Measurements from ENCODE around the gene FUT9.

Gene FUT9

DNA sequence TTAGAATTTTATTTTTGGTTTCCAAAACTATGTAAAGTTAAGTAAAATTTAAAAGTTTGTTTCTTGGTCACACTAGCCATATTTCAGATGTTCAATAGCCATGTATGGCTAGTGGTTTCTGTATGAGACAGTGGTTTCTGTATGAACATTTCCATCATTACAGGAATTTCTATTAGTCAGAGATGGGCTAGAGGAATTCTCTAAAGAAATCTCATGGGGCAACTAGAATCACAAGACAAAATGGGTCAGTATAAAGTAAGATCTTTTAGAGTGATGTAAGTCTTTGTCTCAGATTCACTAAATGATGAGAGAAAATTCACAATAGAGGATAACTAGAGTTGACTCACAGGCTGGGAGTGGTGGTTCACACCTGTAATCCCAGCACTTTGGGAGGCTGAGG, 149.0 kb downstream of the FUT9 start:
- no peak for DNase-seq (ENCODE audit: low spot score)
- Histone ChIP-seq H3K27ac (replicated peaks; ENCODE audit: low read length) (no peak overlapping the region), H3K18ac (ENCODE audit: low read length) (no peak overlapping the region), H2AFZ (ENCODE audit: low read length) (no peak overlapping the region), H3K9me3 (replicated peaks in 1 of 2; ENCODE audit: control insufficient read depth in 2 of 2, insufficient read depth in 1 of 2, low read depth in 1 of 2, low read length in 2 of 2) (no peaks in the 10 kb centered on the region), H3K27me3 (ENCODE audit: control insufficient read depth in 3 of 3, insufficient read depth in 3 of 3, low read depth in 1 of 3, low read length in 3 of 3) (no peaks in the 10 kb centered on the region), H3K4ac (ENCODE audit: low read length) (no peak overlapping the region), H3K36me3 (replicated peaks in 1 of 2; ENCODE audit: control insufficient read depth in 2 of 2, insufficient read depth in 2 of 2, low read length in 2 of 2) (no peaks in the 10 kb centered on the region), H2BK12ac (ENCODE audit: low read length) (no peak overlapping the region), H4K8ac (ENCODE audit: low read depth, low read length) (no peak overlapping the region), H2BK120ac (ENCODE audit: low read depth, low read length) (no peak overlapping the region), H3K9ac (ENCODE audit: low read depth, low read length, poor library complexity) (no peak overlapping the region), H4K91ac (ENCODE audit: low read depth, low read length, poor library complexity) (no peak overlapping the region), H2BK5ac (ENCODE audit: low read length) (no peak overlapping the region), H3K4me3 (ENCODE audit: low read length in 2 of 2) (no peak overlapping the region), H3K4me1 (ENCODE audit: control insufficient read depth in 2 of 2, insufficient read depth in 1 of 2, low read depth in 1 of 2, low read length in 2 of 2) (no peaks in the 10 kb centered on the region), H3K14ac (ENCODE audit: low read length) (no peak overlapping the region), H3K4me2 (ENCODE audit: insufficient read depth, low read length, poor library complexity, severe bottlenecking) (no peak overlapping the region), H2BK15ac (ENCODE audit: low read length) (no peak overlapping the region), H2AK5ac (ENCODE audit: low read depth, low read length) (no peak overlapping the region), H3K79me1 (ENCODE audit: low read depth, low read length) (no peaks in the 10 kb centered on the region), H3K23ac (ENCODE audit: low read depth, low read length, poor library complexity) (no peak overlapping the region)

DNA sequence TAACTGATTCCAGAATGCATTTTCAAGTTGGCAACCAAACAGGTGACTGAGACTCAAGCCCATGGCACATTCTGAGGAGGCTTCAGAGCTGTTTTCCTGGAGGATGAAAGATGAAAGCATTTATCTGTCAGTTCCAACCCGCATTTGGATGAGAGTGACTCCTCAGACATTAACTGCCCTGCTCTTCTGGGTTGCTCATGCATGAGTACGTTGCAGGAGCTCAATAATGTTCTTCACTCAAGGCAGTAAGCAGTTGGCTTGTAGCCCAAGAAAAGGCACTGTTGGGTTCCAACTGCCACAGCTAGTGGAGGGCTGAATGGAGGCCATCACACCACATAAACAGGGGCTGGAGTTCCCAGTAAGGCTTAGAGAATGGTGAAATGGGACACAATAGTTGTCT, 155.3 kb downstream of the FUT9 start:
- H3K4me1 ChIP-seq (ENCODE audit: control insufficient read depth in 2 of 2, insufficient read depth in 1 of 2, low read depth in 1 of 2, low read length in 2 of 2), result no peaks in the 10 kb centered on the region
- no peak overlapping the region for H2AFZ ChIP-seq (ENCODE audit: low read length)
- no peak for DNase-seq (ENCODE audit: low spot score)
- H3K4me2 ChIP-seq (ENCODE audit: insufficient read depth, low read length, poor library complexity, severe bottlenecking), result no peak overlapping the region
- no peak overlapping the region for H4K8ac ChIP-seq (ENCODE audit: low read depth, low read length)
- H3K36me3 ChIP-seq (replicated peaks in 1 of 2; ENCODE audit: control insufficient read depth in 2 of 2, insufficient read depth in 2 of 2, low read length in 2 of 2), result no peaks in the 10 kb centered on the region
- no peak overlapping the region for H3K9ac ChIP-seq (ENCODE audit: low read depth, low read length, poor library complexity)
- H3K27ac ChIP-seq (replicated peaks; ENCODE audit: low read length), result no peak overlapping the region
- no peak overlapping the region for H3K4ac ChIP-seq (ENCODE audit: low read length)
- H2BK120ac ChIP-seq (ENCODE audit: low read depth, low read length), result no peak overlapping the region
- WGBS, 2 donors (ENCODE audit: extremely low coverage in 2 of 2, insufficient read length in 2 of 2, insufficient replicate concordance in 1 of 2), result no CpG with 5 or more reads among the region's 2 CpGs
- no peak overlapping the region for H2BK12ac ChIP-seq (ENCODE audit: low read length)
- no peak overlapping the region for H3K14ac ChIP-seq (ENCODE audit: low read length)
- no peaks in the 10 kb centered on the region for H3K79me1 ChIP-seq (ENCODE audit: low read depth, low read length)
- H2AK5ac ChIP-seq (ENCODE audit: low read depth, low read length), result no peak overlapping the region
- no peak overlapping the region for H4K91ac ChIP-seq (ENCODE audit: low read depth, low read length, poor library complexity)
- no peak overlapping the region for H3K23ac ChIP-seq (ENCODE audit: low read depth, low read length, poor library complexity)
- no peak overlapping the region for H2BK5ac ChIP-seq (ENCODE audit: low read length)
- H3K18ac ChIP-seq (ENCODE audit: low read length), result no peak overlapping the region
- no peak overlapping the region for H2BK15ac ChIP-seq (ENCODE audit: low read length)
- no peaks in the 10 kb centered on the region for H3K27me3 ChIP-seq (ENCODE audit: control insufficient read depth in 3 of 3, insufficient read depth in 3 of 3, low read depth in 1 of 3, low read length in 3 of 3)
- no peak overlapping the region for H3K4me3 ChIP-seq (ENCODE audit: low read length in 2 of 2)
- H3K9me3 ChIP-seq (replicated peaks in 1 of 2; ENCODE audit: control insufficient read depth in 2 of 2, insufficient read depth in 1 of 2, low read depth in 1 of 2, low read length in 2 of 2), result no peaks in the 10 kb centered on the region

DNA sequence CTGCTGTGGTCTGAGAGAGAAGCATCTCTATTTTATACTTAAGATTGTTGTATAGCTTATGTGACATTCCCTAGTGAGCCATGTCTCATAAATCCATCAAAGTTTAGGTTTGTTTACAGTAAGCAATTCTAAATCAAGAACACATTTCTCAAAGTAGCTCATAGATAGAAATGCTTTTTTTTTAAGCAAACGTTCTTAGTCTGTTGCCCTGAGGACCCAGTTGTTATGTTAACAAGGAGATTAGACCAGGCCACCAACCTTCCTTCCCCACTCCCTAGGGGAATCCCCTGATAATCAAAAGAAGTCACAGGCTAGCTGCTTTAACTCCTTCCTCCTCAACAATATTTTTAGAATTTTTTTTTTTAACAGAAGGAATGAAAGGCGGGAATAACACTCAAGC, 169.0 kb downstream of the FUT9 start:
- no peak overlapping the region for H2BK5ac ChIP-seq (ENCODE audit: low read length)
- no peak overlapping the region for H3K4me3 ChIP-seq (ENCODE audit: low read length in 2 of 2)
- no peak overlapping the region for H3K18ac ChIP-seq (ENCODE audit: low read length)
- H2BK15ac ChIP-seq (ENCODE audit: low read length), result no peak overlapping the region
- H3K9me3 ChIP-seq (replicated peaks in 1 of 2; ENCODE audit: control insufficient read depth in 2 of 2, insufficient read depth in 1 of 2, low read depth in 1 of 2, low read length in 2 of 2), result no peaks in the 10 kb centered on the region
- no peak overlapping the region for H3K9ac ChIP-seq (ENCODE audit: low read depth, low read length, poor library complexity)
- H4K91ac ChIP-seq (ENCODE audit: low read depth, low read length, poor library complexity), result no peak overlapping the region
- H3K23ac ChIP-seq (ENCODE audit: low read depth, low read length, poor library complexity), result no peak overlapping the region
- no peak overlapping the region for H2BK12ac ChIP-seq (ENCODE audit: low read length)
- H3K4me1 ChIP-seq (ENCODE audit: control insufficient read depth in 2 of 2, insufficient read depth in 1 of 2, low read depth in 1 of 2, low read length in 2 of 2), result no peaks in the 10 kb centered on the region
- H3K36me3 ChIP-seq (replicated peaks in 1 of 2; ENCODE audit: control insufficient read depth in 2 of 2, insufficient read depth in 2 of 2, low read length in 2 of 2), result no peaks in the 10 kb centered on the region
- WGBS, 2 donors (ENCODE audit: extremely low coverage in 2 of 2, insufficient read length in 2 of 2, insufficient replicate concordance in 1 of 2), result no CpG with 5 or more reads among the region's 2 CpGs
- no peak overlapping the region for H3K4me2 ChIP-seq (ENCODE audit: insufficient read depth, low read length, poor library complexity, severe bottlenecking)
- no peak for DNase-seq (ENCODE audit: low spot score)
- no peak overlapping the region for H3K14ac ChIP-seq (ENCODE audit: low read length)
- no peak overlapping the region for H3K4ac ChIP-seq (ENCODE audit: low read length)
- H3K27ac ChIP-seq (replicated peaks; ENCODE audit: low read length), result no peak overlapping the region
- no peak overlapping the region for H2AK5ac ChIP-seq (ENCODE audit: low read depth, low read length)
- H3K79me1 ChIP-seq (ENCODE audit: low read depth, low read length), result no peaks in the 10 kb centered on the region
- H4K8ac ChIP-seq (ENCODE audit: low read depth, low read length), result no peak overlapping the region
- H2AFZ ChIP-seq (ENCODE audit: low read length), result no peak overlapping the region
- H3K27me3 ChIP-seq (ENCODE audit: control insufficient read depth in 3 of 3, insufficient read depth in 3 of 3, low read depth in 1 of 3, low read length in 3 of 3), result no peaks in the 10 kb centered on the region
- no peak overlapping the region for H2BK120ac ChIP-seq (ENCODE audit: low read depth, low read length)

DNA sequence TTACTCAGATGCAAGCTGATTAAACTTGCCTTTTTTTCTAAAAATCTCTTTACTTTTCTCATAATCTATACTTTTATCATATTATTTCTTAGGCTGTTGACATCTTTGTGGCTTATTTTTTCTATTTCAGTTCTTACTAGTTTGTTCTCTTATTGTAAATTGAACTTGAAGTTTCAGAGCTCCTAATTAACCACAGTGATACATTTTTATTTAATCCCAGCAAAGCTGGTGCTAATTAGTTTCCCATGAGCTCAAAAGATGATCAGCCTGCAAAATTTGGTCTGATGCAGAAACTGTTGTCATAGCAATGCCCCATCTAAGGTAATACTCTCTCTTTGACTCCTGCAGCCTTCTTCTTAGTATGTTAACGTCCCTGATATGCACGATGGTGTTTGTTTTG, 170.3 kb downstream of the FUT9 start:
- H2BK120ac ChIP-seq (ENCODE audit: low read depth, low read length), result no peak overlapping the region
- H2BK15ac ChIP-seq (ENCODE audit: low read length), result no peak overlapping the region
- no peak overlapping the region for H2AK5ac ChIP-seq (ENCODE audit: low read depth, low read length)
- no peaks in the 10 kb centered on the region for H3K4me1 ChIP-seq (ENCODE audit: control insufficient read depth in 2 of 2, insufficient read depth in 1 of 2, low read depth in 1 of 2, low read length in 2 of 2)
- no peak overlapping the region for H3K4ac ChIP-seq (ENCODE audit: low read length)
- H3K27ac ChIP-seq (replicated peaks; ENCODE audit: low read length), result no peak overlapping the region
- no peak overlapping the region for H3K14ac ChIP-seq (ENCODE audit: low read length)
- no peaks in the 10 kb centered on the region for H3K36me3 ChIP-seq (replicated peaks in 1 of 2; ENCODE audit: control insufficient read depth in 2 of 2, insufficient read depth in 2 of 2, low read length in 2 of 2)
- H2AFZ ChIP-seq (ENCODE audit: low read length), result no peak overlapping the region
- WGBS, 2 donors (ENCODE audit: extremely low coverage in 2 of 2, insufficient read length in 2 of 2, insufficient replicate concordance in 1 of 2), result no CpG with 5 or more reads among the region's 2 CpGs
- no peak overlapping the region for H3K18ac ChIP-seq (ENCODE audit: low read length)
- H4K8ac ChIP-seq (ENCODE audit: low read depth, low read length), result no peak overlapping the region
- H4K91ac ChIP-seq (ENCODE audit: low read depth, low read length, poor library complexity), result no peak overlapping the region
- no peak overlapping the region for H2BK5ac ChIP-seq (ENCODE audit: low read length)
- no peak overlapping the region for H2BK12ac ChIP-seq (ENCODE audit: low read length)
- DNase-seq (ENCODE audit: low spot score), result no peak
- H3K4me2 ChIP-seq (ENCODE audit: insufficient read depth, low read length, poor library complexity, severe bottlenecking), result no peak overlapping the region
- no peak overlapping the region for H3K4me3 ChIP-seq (ENCODE audit: low read length in 2 of 2)
- H3K9me3 ChIP-seq (replicated peaks in 1 of 2; ENCODE audit: control insufficient read depth in 2 of 2, insufficient read depth in 1 of 2, low read depth in 1 of 2, low read length in 2 of 2), result no peaks in the 10 kb centered on the region
- no peak overlapping the region for H3K9ac ChIP-seq (ENCODE audit: low read depth, low read length, poor library complexity)
- H3K23ac ChIP-seq (ENCODE audit: low read depth, low read length, poor library complexity), result no peak overlapping the region
- no peaks in the 10 kb centered on the region for H3K79me1 ChIP-seq (ENCODE audit: low read depth, low read length)
- H3K27me3 ChIP-seq (ENCODE audit: control insufficient read depth in 3 of 3, insufficient read depth in 3 of 3, low read depth in 1 of 3, low read length in 3 of 3), result no peaks in the 10 kb centered on the region
